Measurements from ENCODE around the gene SCNN1G. TPM values are rescaled to one million over a fixed set of nuclear protein-coding genes. Genes with fewer than 3 reads are reported as not detected.

Gene SCNN1G
- total RNA-seq, 4 donors from 2014 or later: 2.8 to 87.8 (median 66.2) TPM

DNA sequence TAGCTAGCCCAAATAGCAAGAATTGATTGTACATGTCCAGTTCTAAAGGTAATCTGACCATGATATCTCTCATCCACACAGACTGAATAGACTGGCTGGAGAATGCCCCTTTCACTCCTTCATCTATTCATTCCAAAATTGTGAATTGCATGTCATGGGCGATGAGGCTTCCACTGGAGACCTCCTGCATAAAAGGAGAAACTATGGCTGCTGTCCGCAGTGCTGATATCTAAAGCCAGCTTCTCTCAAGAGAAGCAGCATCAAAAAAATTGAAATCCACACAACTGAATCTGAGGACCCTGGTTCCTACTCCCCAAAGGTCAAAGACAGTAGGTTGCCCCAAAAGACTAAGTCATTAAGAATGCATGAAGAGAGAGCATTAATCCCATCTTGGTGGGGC is 7.9 kb upstream of the SCNN1G start:
- 44 to 70% methylated on average over 2 of the region's 2 CpGs for WGBS, 2 donors (ENCODE audit: low coverage in 1 of 2)
- Histone ChIP-seq H3K36me3 (no peaks in the 10 kb centered on the region), H3K4me1 (no peaks in the 10 kb centered on the region), H3K27ac (no peak overlapping the region), H3K4me3 (no peak overlapping the region), H3K9me3 (no peaks in the 10 kb centered on the region), H3K27me3 (peaks cover 38% of the 10 kb centered on the region)
- no peak for DNase-seq
- in situ Hi-C loops (cut with MboI; ENCODE audit: low pct_ligation_motif_present in 1 of 4, low pct_unique_long_range_greater_than_20kb in 1 of 4, low sequenced_read_pairs in 3 of 4) (loop anchor here in 1 of 4 donors (10.0 kb wide), 1 partner anchor 260 kb away; no protein-coding TSS in a partner anchor), intact Hi-C loops (cut with DNase I; ENCODE audit: low total_unique reads) (no loop called here)
- TF ChIP-seq POLR2A (IDR thresholded peaks at IDR 0.05) (no peak), POLR2AphosphoS5 (IDR thresholded peaks at IDR 0.05) (no peak), EP300 (IDR thresholded peaks at IDR 0.05; ENCODE audit: low read depth) (no peak)
- TF ChIP-seq, protein P1, sequence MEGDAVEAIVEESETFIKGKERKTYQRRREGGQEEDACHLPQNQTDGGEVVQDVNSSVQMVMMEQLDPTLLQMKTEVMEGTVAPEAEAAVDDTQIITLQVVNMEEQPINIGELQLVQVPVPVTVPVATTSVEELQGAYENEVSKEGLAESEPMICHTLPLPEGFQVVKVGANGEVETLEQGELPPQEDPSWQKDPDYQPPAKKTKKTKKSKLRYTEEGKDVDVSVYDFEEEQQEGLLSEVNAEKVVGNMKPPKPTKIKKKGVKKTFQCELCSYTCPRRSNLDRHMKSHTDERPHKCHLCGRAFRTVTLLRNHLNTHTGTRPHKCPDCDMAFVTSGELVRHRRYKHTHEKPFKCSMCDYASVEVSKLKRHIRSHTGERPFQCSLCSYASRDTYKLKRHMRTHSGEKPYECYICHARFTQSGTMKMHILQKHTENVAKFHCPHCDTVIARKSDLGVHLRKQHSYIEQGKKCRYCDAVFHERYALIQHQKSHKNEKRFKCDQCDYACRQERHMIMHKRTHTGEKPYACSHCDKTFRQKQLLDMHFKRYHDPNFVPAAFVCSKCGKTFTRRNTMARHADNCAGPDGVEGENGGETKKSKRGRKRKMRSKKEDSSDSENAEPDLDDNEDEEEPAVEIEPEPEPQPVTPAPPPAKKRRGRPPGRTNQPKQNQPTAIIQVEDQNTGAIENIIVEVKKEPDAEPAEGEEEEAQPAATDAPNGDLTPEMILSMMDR (IDR thresholded peaks at IDR 0.05): no peak

DNA sequence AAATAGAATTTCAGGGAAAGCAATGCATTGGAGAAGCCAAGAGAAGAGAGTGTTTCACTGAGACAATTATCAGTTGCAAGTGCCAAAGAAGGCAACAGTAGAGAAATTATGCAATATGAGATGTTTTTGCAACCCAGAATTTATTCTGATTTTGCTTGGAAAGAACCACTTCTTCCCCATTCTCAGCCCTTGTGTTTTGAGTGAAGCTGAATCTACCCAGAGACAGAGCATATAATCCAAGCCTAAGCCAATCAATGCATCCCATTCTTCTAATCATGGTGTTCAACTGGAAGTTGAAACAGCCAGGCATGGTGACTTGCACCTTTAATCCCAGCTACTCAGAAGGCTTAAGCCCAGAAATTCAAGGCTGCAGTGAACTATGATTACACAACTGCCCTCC is 6.9 kb upstream of the SCNN1G start:
- H3K27me3 ChIP-seq: peaks cover 42% of the 10 kb centered on the region
- no peak for DNase-seq
- no peaks in the 10 kb centered on the region for H3K9me3 ChIP-seq
- TF ChIP-seq EP300 (IDR thresholded peaks at IDR 0.05; ENCODE audit: low read depth) (no peak), POLR2A (IDR thresholded peaks at IDR 0.05) (no peak), POLR2AphosphoS5 (IDR thresholded peaks at IDR 0.05) (no peak)
- TF ChIP-seq, protein P1 (IDR thresholded peaks at IDR 0.05): no peak
- in situ Hi-C loops (cut with MboI; ENCODE audit: low pct_ligation_motif_present in 1 of 4, low pct_unique_long_range_greater_than_20kb in 1 of 4, low sequenced_read_pairs in 3 of 4): loop anchor here in 1 of 4 donors (10.0 kb wide), 1 partner anchor 259 kb away; no protein-coding TSS in a partner anchor
- H3K4me1 ChIP-seq: no peaks in the 10 kb centered on the region
- H3K27ac ChIP-seq: no peak overlapping the region
- no peak overlapping the region for H3K4me3 ChIP-seq
- H3K36me3 ChIP-seq: no peaks in the 10 kb centered on the region
- intact Hi-C loops (cut with DNase I; ENCODE audit: low total_unique reads): no loop called here

DNA sequence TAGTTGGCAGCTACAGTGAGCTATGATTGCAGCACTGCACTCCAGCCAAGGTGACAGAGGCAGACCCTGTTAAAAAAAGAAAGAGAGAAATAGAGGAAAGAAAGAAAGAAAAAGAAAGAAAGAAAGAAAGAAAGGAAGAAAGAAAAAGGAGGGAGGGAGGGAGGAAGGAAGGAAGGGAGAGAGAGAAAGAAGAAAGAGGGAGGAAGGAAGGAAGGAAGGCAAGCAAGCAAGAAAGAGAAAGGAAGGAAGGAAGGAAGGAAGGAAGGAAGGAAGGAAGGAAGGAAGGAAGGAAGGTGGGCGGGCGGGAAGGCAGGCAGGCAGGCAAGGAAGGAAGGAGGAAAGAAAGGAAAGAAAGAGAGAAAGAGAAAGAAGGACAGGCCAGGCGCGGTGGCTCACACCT is 1.0 kb upstream of the SCNN1G start:
- DNase-seq: no peak
- in situ Hi-C loops (cut with MboI; ENCODE audit: low pct_ligation_motif_present in 1 of 4, low pct_unique_long_range_greater_than_20kb in 1 of 4, low sequenced_read_pairs in 3 of 4): loop anchor here in 3 of 4 donors (5.0 to 10.0 kb wide), 3 partner anchors 253 to 261 kb away; no protein-coding TSS in a partner anchor
- 69 to 90% methylated on average over 4 of the region's 4 CpGs for WGBS, 2 donors (ENCODE audit: low coverage in 1 of 2)
- TF ChIP-seq, protein P1 (IDR thresholded peaks at IDR 0.05): no peak
- no peak for TF ChIP-seq POLR2AphosphoS5 (IDR thresholded peaks at IDR 0.05)
- no peak for TF ChIP-seq EP300 (IDR thresholded peaks at IDR 0.05; ENCODE audit: low read depth)
- no peak for TF ChIP-seq POLR2A (IDR thresholded peaks at IDR 0.05)
- Histone ChIP-seq H3K4me3 (no peak overlapping the region), H3K4me1 (peaks cover 9 to 16% (median 12%) of the 10 kb centered on the region in 4 donors), H3K27me3 (peaks cover 86% of the 10 kb centered on the region), H3K27ac (no peak overlapping the region), H3K36me3 (no peaks in the 10 kb centered on the region), H3K9me3 (no peaks in the 10 kb centered on the region)
- intact Hi-C loops (cut with DNase I; ENCODE audit: low total_unique reads): no loop called here

DNA sequence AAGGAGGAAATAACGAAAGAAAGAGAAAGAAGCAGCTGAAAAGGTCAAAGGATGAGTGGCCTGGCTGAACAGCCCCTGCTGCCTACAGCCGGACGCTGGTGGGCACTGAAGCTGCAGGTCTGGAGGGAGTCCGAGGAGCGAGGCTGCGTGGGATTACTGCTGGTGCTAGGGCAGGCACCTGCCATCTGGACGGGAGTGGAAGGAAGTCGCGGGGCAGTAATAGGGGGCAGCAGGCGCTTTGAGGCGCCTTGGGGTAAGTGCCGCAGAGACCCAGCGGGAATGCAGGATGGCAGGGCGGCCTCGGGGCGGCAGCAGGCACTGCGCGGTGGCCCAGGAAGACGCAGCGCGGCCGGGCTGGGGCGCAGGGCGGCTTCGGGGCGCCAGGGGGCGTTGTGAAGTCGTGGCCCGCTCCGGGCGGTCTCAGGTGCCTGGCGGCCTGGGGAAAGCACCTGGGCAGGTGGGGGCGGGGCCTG is 303 bp upstream of the SCNN1G start:
- no peak for TF ChIP-seq POLR2AphosphoS5 (IDR thresholded peaks at IDR 0.05)
- no peak for TF ChIP-seq POLR2A (IDR thresholded peaks at IDR 0.05)
- TF ChIP-seq EP300 (IDR thresholded peaks at IDR 0.05; ENCODE audit: low read depth): no peak
- TF ChIP-seq, protein P1 (IDR thresholded peaks at IDR 0.05): peak; percentile 84 to 99 (median 96)
- DNase-seq: peak; percentile 93
- H3K4me1 ChIP-seq: peaks cover 9 to 16% (median 12%) of the 10 kb centered on the region in 4 donors
- H3K27me3 ChIP-seq: peaks cover 83% of the 10 kb centered on the region
- H3K9me3 ChIP-seq: no peaks in the 10 kb centered on the region
- no peak overlapping the region for H3K27ac ChIP-seq
- in situ Hi-C loops (cut with MboI; ENCODE audit: low pct_ligation_motif_present in 1 of 4, low pct_unique_long_range_greater_than_20kb in 1 of 4, low sequenced_read_pairs in 3 of 4): loop anchor here in 3 of 4 donors (5.0 to 10.0 kb wide), 3 partner anchors 253 to 260 kb away; no protein-coding TSS in a partner anchor
- intact Hi-C loops (cut with DNase I; ENCODE audit: low total_unique reads): loop anchor here (1.0 kb wide), 1 partner anchor 252 kb away; no protein-coding TSS in a partner anchor
- no peaks in the 10 kb centered on the region for H3K36me3 ChIP-seq
- 9 to 11% methylated on average over 3 to 14 of the region's 33 CpGs for WGBS, 2 donors (ENCODE audit: low coverage in 1 of 2)
- peak overlapping the region; percentile 33 to 61 (median 46) for H3K4me3 ChIP-seq

Measured in transverse colon (tissue), 4 donors.